Measurements from ENCODE around the gene TSPEAR.

TSPEAR gene

GRCh38 chr21:44478124-44478800 is 233.1 kb downstream of the TSPEAR start:
- DNase-seq = no peak

DNA sequence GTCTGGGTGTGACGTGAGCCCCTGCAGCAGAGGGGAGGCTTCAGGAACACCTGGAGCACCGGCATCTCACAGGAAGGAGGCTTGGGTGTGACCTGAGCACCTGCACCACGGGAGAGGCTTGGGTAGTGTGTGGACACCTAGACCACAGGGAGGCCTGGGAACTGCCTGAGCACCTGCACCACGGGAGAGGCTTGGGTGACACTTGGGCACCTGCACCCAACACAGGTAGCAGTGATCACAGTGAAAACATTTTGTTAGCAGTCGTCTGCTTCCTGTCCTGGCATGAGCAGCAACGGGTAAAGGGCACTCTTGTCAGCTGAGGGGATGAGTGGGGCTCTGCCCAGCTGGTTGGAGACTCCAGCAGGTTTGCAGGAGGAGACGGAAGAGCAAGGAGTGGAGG is 233.7 kb downstream of the TSPEAR start:
- no peak for DNase-seq

DNA sequence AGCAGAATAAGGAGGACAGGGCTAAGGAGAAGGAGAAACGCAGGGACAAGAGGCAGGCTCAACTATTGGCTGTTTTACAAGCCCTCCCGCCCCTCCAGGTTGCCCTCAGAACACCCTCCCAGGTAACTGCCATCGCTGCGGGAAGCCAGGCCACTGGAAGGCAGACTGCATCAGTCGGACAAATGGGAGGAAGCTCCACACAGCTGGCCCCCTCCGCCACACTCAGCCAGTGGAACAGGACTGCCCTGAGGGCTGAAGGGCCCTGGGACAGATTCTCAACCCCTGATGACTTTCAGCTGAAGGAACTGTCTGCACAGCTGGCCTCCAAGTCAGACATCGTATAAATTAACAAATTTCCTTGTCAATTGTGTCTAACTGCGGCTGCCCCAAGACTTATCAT is 234.2 kb downstream of the TSPEAR start:
- no peak for DNase-seq

GRCh38 chr21:44475266-44475845 is 236.0 kb downstream of the TSPEAR start:
- DNase-seq = no peak

GRCh38 chr21:44473915-44474555 is 237.3 kb downstream of the TSPEAR start:
- DNase-seq = no peak

GRCh38 chr21:44471996-44472395 is 239.4 kb downstream of the TSPEAR start:
- no peak for DNase-seq

DNA sequence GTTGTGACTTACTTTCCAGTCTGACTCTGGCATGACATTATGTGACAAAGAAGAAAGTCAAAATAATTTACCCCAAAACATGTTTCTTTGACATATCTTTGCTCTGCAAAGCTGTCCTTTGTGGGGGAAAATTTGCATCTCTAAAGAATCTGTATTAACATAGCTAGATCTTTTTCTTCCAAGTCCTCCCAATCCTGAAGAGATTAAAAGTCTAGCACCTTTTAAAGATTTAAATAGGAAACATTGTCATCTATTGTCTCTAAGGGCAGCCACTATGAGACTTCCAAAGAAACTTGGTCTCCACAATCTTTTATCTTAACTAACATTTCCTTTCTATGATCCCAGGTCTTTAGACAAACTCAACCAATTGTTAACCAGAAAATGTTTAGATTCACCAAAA is 240.0 kb downstream of the TSPEAR start:
- DNase-seq = no peak

DNA sequence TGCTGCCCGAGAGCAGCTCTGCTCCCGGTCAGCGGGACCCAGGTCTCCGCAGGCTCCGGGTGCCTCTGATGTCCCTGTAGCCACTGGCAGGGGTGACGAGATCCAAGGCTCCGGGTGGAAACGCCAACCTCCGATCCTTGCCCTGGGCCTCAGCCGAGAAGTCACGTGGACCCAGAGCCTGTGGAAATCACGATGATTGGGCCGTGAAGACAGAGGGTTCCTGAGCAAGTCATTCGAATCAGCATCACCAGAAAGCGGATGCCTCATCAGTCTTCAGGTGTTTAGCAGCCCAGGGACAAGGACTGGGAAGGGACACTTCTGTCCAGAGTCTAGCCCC is 243.5 kb downstream of the TSPEAR start:
- no peak for DNase-seq

- no peak for DNase-seq
Measured at GRCh38 chr21:44466996-44467858, 244.1 kb downstream of the TSPEAR start.

DNA sequence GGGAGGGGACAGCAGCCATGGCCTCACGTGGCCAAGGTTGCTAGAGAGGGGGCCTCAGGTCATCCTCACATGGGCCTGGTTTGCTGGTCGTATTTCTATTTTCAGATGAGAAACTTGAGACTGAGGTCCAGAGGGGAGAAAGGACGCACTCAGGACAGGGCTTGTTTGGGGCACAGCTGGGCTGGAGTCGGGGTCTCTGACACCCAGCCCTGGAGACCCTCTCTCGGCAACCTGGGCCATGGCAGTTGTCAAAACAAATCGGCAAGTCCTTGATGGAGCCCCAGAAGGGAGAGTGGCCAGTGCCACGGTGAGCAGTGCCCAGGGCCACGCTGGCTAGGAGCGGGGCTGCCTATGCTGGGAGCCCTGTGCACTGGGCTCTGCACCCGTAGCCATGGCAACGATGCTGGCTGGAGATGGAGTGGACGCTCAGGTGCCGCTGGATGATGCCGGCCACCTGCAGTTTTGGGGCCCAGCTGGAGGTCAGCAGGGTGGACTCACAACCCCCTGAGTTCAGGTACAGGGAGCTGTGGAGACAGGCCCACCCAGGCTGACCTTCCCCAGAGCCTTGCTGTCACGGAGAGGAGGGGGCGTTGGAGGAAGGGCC is 244.9 kb downstream of the TSPEAR start:
- DNase-seq = no peak

GRCh38 chr21:44464351-44464750 is 247.0 kb downstream of the TSPEAR start:
- no peak for DNase-seq

GRCh38 chr21:44463724-44464123 is 247.6 kb downstream of the TSPEAR start:
- DNase-seq = no peak

DNA sequence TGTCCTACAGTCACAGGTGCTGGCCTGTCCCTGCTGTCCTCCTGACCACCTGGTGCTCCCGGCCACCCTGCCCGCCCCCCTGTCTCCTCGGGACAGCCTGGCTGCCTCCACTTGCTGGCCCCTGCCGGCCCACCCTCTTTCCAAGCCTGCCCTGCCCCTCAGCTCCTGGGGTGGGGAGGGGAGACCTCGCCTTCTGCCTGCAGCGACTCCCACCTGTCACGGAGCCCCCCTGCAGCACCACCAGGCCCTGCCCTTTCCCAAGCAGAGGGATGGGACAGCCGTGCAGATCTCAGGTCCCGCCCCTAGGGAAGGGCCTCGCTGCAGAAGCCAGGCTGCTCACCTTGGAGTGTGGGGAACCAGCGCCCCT is 248.6 kb downstream of the TSPEAR start:
- DNase-seq = no peak

DNA sequence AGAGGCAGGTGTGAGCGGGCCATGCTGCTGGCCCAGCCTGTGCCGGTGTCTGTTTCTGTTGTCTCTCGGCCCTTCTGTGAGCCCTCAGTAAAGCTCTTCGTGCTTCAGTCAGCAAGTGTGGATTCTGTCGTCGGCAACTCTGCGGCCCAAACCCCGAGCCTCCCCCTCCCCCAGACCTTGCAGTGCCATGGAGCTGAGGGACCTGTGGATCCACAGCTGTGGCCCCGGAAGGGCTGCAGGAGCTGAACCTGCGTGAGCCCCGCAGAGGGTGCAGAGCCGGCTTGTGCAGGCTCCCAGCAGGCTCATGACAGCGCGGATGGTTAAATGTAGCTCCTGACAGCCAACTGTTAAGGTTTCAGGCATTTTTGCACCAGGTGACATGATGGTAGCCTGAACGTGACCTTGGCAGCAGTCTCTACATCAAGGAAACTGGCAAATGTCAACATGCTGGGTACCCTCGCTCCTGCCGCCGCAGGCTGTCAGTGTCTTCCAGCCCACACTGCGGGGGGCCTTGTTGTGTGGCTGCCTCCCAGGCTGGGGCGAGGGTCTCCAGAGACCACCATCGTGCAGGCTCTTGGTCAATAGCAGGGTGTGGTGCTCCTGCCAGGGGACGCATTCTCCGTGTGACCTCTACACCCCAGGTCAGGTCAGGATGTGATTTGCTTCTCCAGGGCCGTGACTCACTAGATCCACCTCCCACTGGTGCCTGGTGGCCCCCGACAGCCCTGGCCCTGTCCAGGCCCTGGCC is 249.1 kb downstream of the TSPEAR start:
- no peak for DNase-seq

DNA sequence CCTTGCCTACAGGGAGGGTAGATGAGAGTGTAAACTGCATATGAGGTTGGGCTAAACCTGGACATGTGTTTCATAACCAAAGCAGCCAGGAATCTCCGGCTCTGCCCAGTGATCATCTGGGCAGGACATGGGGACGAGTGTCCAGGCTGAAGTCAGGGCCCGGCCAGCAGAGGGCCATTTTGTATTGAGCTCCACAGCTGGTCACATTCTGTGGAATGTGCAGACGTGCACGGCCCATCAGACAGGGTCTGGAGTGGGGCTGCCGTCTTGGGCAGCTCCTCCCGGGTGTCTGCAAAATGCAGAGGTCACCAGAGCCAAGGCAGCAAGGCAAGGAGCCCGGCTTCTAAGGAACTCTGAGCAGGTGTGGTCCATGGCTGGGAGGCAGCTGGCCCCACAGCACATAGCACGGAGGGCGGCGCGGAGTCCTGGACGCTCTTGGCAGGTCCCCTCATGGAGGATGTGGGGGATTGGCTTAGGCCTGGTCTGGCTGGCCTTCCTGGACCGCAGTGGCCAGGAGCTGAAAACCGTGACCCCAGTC is 249.8 kb downstream of the TSPEAR start:
- DNase-seq = no peak

GRCh38 chr21:44461005-44461404 is 250.4 kb downstream of the TSPEAR start:
- DNase-seq = no peak

- no peak for DNase-seq
Measured at GRCh38 chr21:44460441-44460755, 251.0 kb downstream of the TSPEAR start.

DNA sequence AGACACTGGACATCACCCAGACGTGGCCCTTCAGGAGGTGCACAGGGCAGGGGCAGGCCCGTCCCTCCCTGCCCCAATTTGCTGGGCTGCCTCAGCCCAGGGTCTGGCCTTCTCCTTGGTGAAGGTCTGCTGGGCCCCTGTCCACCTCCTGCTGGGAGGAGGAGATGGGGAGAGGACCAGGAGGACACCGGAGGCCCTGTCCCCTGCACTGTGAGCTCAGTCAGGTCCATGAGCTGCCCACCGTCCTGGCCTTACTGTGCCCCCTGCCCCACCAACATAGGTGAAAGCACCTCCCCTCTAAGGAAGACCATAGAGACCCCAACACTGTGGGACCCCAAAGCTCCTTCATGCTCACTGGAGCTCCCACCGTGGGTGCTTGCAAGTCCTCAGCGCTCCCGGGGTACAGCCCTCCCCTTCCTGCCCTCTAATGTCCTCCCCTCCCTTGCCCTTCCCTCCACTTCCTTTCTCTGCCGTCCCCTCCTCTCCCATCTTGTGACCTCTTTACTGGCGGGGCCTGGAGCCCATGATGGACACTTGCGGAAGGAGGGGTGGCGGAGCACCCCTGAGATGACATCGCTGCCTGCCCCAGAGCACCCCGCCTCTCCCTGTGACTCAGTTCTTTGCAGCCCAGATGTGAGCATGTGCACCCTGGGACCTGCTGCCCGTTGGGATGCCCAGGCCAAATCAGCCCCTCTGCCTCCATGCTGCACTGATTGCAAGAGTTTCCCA is 251.5 kb downstream of the TSPEAR start:
- no peak for DNase-seq

GRCh38 chr21:44458971-44459711 is 252.2 kb downstream of the TSPEAR start:
- no peak for DNase-seq

- DNase-seq = no peak
Measured at GRCh38 chr21:44456915-44457736, 254.2 kb downstream of the TSPEAR start.

All from NCI-H524 (cell line).